Neural progenitor cell (in vitro differentiated cells): Measurements from ENCODE around the gene NCOA1.

Experiments
- CTCF ChIP-seq: fragments of 200-600 bp; sonication (generic); IDR thresholded peaks from 2 replicates; pipeline ENCODE4 v1.5.1; 2017; ENCODE audit warnings: antibody characterized with exemption, mild to moderate bottlenecking
- EZH2 ChIP-seq: fragments of 200-600 bp; sonication (generic); IDR thresholded peaks from 2 replicates; pipeline ENCODE4 v1.6.1; 2017; ENCODE audit warnings: antibody characterized with exemption, mild to moderate bottlenecking, moderate library complexity

DNA sequence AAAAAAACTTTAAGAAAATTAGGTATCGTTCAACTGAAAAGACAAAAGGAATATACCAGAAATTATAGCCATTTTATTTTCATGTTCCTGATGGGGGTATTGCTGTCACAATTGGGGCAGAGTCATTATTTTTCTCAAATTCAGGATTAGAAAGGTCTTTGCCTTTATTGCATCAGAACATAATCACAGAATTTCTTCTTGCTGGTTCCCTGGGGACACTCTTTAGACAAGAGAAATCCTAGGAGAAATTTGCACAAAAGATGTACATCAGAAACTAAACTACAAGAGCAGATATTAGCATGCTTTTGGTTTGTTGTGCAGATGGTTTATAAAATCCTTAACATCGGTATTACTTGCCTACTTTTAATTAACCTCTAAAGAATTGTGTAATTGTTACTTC is 103.2 kb downstream of the NCOA1 start:
- TF ChIP-seq EZH2 = no peak
- TF ChIP-seq CTCF = no peak
